Medulla oblongata (tissue), 1 donor: Measurements from ENCODE around the gene NTSR1.

Experiments
- DNase-seq: peaks from one replicate; pipeline ENCODE4 v3.0.0-alpha.2; 2015; ENCODE audit errors: extremely low spot score

Gene NTSR1

GRCh38 chr20:62771396-62772102 lies 62.9 kb downstream of the NTSR1 start:
- DNase-seq, result no peak

GRCh38 chr20:62772103-62772611 lies 63.5 kb downstream of the NTSR1 start:
- no peak for DNase-seq

- DNase-seq, result no peak
Measured at GRCh38 chr20:62772619-62772989, 64.0 kb downstream of the NTSR1 start.

GRCh38 chr20:62772990-62773844 lies 64.6 kb downstream of the NTSR1 start:
- peak; percentile 37 for DNase-seq

GRCh38 chr20:62773845-62774714 lies 65.4 kb downstream of the NTSR1 start:
- no peak for DNase-seq

- DNase-seq, result no peak
Measured at GRCh38 chr20:62774762-62775161, 66.1 kb downstream of the NTSR1 start.

- no peak for DNase-seq
Measured at GRCh38 chr20:62775206-62775605, 66.6 kb downstream of the NTSR1 start.

- DNase-seq, result no peak
Measured at GRCh38 chr20:62776035-62776691, 67.5 kb downstream of the NTSR1 start.

- DNase-seq, result no peak
Measured at GRCh38 chr20:62776692-62777527, 68.3 kb downstream of the NTSR1 start.

GRCh38 chr20:62777528-62777830 lies 68.8 kb downstream of the NTSR1 start:
- no peak for DNase-seq

GRCh38 chr20:62778058-62778457 lies 69.4 kb downstream of the NTSR1 start:
- DNase-seq, result no peak

GRCh38 chr20:62778601-62779416 lies 70.2 kb downstream of the NTSR1 start:
- no peak for DNase-seq

GRCh38 chr20:62779417-62779685 lies 70.7 kb downstream of the NTSR1 start:
- DNase-seq, result no peak

GRCh38 chr20:62780204-62780603 lies 71.6 kb downstream of the NTSR1 start:
- no peak for DNase-seq

- no peak for DNase-seq
Measured at GRCh38 chr20:62780696-62781095, 72.1 kb downstream of the NTSR1 start.

GRCh38 chr20:62782149-62782892 lies 73.7 kb downstream of the NTSR1 start:
- no peak for DNase-seq

GRCh38 chr20:62782893-62783278 lies 74.2 kb downstream of the NTSR1 start:
- DNase-seq, result no peak

- DNase-seq, result no peak
Measured at GRCh38 chr20:62784497-62784896, 75.9 kb downstream of the NTSR1 start.

- no peak for DNase-seq
Measured at GRCh38 chr20:62785393-62785792, 76.8 kb downstream of the NTSR1 start.
